ENCODE results near the gene CTLA4. TPM values are rescaled to one million over a fixed set of nuclear protein-coding genes. Genes with fewer than 3 reads are reported as not detected.

CTLA4 gene
- total and polyA plus RNA-seq, 2 experiments from 2014 or later = not detected

DNA sequence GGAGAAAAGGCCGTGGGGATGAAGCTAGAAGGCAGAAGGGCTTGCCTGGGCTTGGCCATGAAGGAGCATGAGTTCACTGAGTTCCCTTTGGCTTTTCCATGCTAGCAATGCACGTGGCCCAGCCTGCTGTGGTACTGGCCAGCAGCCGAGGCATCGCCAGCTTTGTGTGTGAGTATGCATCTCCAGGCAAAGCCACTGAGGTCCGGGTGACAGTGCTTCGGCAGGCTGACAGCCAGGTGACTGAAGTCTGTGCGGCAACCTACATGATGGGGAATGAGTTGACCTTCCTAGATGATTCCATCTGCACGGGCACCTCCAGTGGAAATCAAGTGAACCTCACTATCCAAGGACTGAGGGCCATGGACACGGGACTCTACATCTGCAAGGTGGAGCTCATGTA lies 2.9 kb downstream of the CTLA4 start:
- ATAC-seq = no peak
- H4K20me1 ChIP-seq (replicated peaks; ENCODE audit: insufficient read depth) = no peaks in the 10 kb centered on the region
- Mint-ChIP-seq H3K9me3 (no peaks in the 10 kb centered on the region), H3K27ac (no peak overlapping the region), H3K27me3 (ENCODE audit: insufficient read depth, low read depth, poor library complexity) (no peaks in the 10 kb centered on the region), H3K36me3 (ENCODE audit: low read depth) (no peaks in the 10 kb centered on the region), H3K4me3 (no peak overlapping the region), H3K4me1 (no peaks in the 10 kb centered on the region; the same call in 2 of the 3 replicates)
- no peaks in the 10 kb centered on the region for H3K4me1 ChIP-seq (ENCODE audit: insufficient read depth)
- TF ChIP-seq, protein P1, sequence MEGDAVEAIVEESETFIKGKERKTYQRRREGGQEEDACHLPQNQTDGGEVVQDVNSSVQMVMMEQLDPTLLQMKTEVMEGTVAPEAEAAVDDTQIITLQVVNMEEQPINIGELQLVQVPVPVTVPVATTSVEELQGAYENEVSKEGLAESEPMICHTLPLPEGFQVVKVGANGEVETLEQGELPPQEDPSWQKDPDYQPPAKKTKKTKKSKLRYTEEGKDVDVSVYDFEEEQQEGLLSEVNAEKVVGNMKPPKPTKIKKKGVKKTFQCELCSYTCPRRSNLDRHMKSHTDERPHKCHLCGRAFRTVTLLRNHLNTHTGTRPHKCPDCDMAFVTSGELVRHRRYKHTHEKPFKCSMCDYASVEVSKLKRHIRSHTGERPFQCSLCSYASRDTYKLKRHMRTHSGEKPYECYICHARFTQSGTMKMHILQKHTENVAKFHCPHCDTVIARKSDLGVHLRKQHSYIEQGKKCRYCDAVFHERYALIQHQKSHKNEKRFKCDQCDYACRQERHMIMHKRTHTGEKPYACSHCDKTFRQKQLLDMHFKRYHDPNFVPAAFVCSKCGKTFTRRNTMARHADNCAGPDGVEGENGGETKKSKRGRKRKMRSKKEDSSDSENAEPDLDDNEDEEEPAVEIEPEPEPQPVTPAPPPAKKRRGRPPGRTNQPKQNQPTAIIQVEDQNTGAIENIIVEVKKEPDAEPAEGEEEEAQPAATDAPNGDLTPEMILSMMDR (conservative IDR thresholded peaks at IDR 0.05; ENCODE audit: low read depth in 2 of 2) = no peak
- TF ChIP-seq JUNB (IDR thresholded peaks at IDR 0.05; ENCODE audit: unreplicated experiment) = no peak
- TF ChIP-seq, protein P2, sequence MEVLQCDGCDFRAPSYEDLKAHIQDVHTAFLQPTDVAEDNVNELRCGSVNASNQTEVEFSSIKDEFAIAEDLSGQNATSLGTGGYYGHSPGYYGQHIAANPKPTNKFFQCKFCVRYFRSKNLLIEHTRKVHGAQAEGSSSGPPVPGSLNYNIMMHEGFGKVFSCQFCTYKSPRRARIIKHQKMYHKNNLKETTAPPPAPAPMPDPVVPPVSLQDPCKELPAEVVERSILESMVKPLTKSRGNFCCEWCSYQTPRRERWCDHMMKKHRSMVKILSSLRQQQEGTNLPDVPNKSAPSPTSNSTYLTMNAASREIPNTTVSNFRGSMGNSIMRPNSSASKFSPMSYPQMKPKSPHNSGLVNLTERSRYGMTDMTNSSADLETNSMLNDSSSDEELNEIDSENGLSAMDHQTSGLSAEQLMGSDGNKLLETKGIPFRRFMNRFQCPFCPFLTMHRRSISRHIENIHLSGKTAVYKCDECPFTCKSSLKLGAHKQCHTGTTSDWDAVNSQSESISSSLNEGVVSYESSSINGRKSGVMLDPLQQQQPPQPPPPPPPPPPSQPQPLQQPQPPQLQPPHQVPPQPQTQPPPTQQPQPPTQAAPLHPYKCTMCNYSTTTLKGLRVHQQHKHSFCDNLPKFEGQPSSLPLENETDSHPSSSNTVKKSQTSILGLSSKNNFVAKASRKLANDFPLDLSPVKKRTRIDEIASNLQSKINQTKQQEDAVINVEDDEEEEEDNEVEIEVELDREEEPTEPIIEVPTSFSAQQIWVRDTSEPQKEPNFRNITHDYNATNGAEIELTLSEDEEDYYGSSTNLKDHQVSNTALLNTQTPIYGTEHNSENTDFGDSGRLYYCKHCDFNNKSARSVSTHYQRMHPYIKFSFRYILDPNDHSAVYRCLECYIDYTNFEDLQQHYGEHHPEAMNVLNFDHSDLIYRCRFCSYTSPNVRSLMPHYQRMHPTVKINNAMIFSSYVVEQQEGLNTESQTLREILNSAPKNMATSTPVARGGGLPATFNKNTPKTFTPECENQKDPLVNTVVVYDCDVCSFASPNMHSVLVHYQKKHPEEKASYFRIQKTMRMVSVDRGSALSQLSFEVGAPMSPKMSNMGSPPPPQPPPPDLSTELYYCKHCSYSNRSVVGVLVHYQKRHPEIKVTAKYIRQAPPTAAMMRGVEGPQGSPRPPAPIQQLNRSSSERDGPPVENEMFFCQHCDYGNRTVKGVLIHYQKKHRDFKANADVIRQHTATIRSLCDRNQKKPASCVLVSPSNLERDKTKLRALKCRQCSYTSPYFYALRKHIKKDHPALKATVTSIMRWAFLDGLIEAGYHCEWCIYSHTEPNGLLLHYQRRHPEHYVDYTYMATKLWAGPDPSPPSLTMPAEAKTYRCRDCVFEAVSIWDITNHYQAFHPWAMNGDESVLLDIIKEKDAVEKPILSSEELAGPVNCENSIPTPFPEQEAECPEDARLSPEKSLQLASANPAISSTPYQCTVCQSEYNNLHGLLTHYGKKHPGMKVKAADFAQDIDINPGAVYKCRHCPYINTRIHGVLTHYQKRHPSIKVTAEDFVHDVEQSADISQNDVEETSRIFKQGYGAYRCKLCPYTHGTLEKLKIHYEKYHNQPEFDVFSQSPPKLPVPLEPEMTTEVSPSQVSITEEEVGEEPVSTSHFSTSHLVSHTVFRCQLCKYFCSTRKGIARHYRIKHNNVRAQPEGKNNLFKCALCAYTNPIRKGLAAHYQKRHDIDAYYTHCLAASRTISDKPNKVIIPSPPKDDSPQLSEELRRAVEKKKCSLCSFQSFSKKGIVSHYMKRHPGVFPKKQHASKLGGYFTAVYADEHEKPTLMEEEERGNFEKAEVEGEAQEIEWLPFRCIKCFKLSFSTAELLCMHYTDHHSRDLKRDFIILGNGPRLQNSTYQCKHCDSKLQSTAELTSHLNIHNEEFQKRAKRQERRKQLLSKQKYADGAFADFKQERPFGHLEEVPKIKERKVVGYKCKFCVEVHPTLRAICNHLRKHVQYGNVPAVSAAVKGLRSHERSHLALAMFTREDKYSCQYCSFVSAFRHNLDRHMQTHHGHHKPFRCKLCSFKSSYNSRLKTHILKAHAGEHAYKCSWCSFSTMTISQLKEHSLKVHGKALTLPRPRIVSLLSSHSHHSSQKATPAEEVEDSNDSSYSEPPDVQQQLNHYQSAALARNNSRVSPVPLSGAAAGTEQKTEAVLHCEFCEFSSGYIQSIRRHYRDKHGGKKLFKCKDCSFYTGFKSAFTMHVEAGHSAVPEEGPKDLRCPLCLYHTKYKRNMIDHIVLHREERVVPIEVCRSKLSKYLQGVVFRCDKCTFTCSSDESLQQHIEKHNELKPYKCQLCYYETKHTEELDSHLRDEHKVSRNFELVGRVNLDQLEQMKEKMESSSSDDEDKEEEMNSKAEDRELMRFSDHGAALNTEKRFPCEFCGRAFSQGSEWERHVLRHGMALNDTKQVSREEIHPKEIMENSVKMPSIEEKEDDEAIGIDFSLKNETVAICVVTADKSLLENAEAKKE (CRISPR knock-in tag; IDR thresholded peaks at IDR 0.05) = no peak
- no peak for TF ChIP-seq STAT1 (IDR thresholded peaks at IDR 0.05; ENCODE audit: unreplicated experiment)
- TF ChIP-seq POLR2AphosphoS5 (IDR thresholded peaks at IDR 0.05; ENCODE audit: low read depth) = no peak
- TF ChIP-seq, protein P3, sequence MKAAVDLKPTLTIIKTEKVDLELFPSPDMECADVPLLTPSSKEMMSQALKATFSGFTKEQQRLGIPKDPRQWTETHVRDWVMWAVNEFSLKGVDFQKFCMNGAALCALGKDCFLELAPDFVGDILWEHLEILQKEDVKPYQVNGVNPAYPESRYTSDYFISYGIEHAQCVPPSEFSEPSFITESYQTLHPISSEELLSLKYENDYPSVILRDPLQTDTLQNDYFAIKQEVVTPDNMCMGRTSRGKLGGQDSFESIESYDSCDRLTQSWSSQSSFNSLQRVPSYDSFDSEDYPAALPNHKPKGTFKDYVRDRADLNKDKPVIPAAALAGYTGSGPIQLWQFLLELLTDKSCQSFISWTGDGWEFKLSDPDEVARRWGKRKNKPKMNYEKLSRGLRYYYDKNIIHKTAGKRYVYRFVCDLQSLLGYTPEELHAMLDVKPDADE (IDR thresholded peaks at IDR 0.05) = no peak
- no peak for TF ChIP-seq ZNF114 (CRISPR knock-in tag; IDR thresholded peaks at IDR 0.05)
- no peak for TF ChIP-seq EZH2phosphoT487 (IDR thresholded peaks at IDR 0.05; ENCODE audit: unreplicated experiment)
- TF ChIP-seq CREB1 (CRISPR knock-in tag; IDR thresholded peaks at IDR 0.05; ENCODE audit: low read depth) = no peak
- TF ChIP-seq, protein P4, sequence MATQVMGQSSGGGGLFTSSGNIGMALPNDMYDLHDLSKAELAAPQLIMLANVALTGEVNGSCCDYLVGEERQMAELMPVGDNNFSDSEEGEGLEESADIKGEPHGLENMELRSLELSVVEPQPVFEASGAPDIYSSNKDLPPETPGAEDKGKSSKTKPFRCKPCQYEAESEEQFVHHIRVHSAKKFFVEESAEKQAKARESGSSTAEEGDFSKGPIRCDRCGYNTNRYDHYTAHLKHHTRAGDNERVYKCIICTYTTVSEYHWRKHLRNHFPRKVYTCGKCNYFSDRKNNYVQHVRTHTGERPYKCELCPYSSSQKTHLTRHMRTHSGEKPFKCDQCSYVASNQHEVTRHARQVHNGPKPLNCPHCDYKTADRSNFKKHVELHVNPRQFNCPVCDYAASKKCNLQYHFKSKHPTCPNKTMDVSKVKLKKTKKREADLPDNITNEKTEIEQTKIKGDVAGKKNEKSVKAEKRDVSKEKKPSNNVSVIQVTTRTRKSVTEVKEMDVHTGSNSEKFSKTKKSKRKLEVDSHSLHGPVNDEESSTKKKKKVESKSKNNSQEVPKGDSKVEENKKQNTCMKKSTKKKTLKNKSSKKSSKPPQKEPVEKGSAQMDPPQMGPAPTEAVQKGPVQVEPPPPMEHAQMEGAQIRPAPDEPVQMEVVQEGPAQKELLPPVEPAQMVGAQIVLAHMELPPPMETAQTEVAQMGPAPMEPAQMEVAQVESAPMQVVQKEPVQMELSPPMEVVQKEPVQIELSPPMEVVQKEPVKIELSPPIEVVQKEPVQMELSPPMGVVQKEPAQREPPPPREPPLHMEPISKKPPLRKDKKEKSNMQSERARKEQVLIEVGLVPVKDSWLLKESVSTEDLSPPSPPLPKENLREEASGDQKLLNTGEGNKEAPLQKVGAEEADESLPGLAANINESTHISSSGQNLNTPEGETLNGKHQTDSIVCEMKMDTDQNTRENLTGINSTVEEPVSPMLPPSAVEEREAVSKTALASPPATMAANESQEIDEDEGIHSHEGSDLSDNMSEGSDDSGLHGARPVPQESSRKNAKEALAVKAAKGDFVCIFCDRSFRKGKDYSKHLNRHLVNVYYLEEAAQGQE (IDR thresholded peaks at IDR 0.05; ENCODE audit: unreplicated experiment) = no peak
- TF ChIP-seq ZNF331 (CRISPR knock-in tag; IDR thresholded peaks at IDR 0.05; ENCODE audit: low read depth) = no peak
- TF ChIP-seq NANOG (IDR thresholded peaks at IDR 0.05; ENCODE audit: borderline replicate concordance) = no peak
- TF ChIP-seq EZH2 (IDR thresholded peaks at IDR 0.05; ENCODE audit: low read depth, unreplicated experiment) = no peak
- no peak for DNase-seq (ENCODE audit: low spot score)
- no peak overlapping the region for H3K27ac ChIP-seq (ENCODE audit: low read depth)
- H3K4me2 ChIP-seq = no peak overlapping the region
- H3K4me3 ChIP-seq = no peak overlapping the region
- H3K79me2 ChIP-seq (replicated peaks; ENCODE audit: insufficient read depth) = no peaks in the 10 kb centered on the region
- H3K27me3 ChIP-seq (ENCODE audit: insufficient read depth) = no peaks in the 10 kb centered on the region
- H2AFZ ChIP-seq = no peak overlapping the region
- H3K9me2 ChIP-seq (ENCODE audit: insufficient read depth) = 0 out of 2 replicates have a peak, but pooled peaks cover 5% of the 10 kb centered on the region
- no peaks in the 10 kb centered on the region for H3K36me3 ChIP-seq (ENCODE audit: insufficient read depth)
- no peaks in the 10 kb centered on the region for H3F3A ChIP-seq (replicated peaks; ENCODE audit: low read depth)
